Type B pancreatic cell (in vitro differentiated cells): ENCODE results near the gene GP9. TPM values are rescaled to one million over a fixed set of nuclear protein-coding genes. Genes with fewer than 3 reads are reported as not detected.

Source experiments
- DNase-seq: peaks from one replicate; pipeline ENCODE4 v3.0.0; 2021; ENCODE audit warnings: mixed read lengths; ENCODE audit not compliant: unreplicated experiment; ENCODE audit errors: extremely low spot score
- H3K27ac Mint-ChIP-seq: 2 replicates; pipeline ENCODE4 v1.8.0; 2021; ENCODE audit warnings: mild to moderate bottlenecking, mixed read lengths
- H3K27me3 Mint-ChIP-seq: 2 replicates; pipeline ENCODE4 v1.8.0; 2021; ENCODE audit warnings: mixed read lengths
- H3K36me3 Mint-ChIP-seq: 2 replicates; pipeline ENCODE4 v1.8.0; 2021; ENCODE audit warnings: mixed read lengths
- H3K4me1 Mint-ChIP-seq: one replicate; pipeline ENCODE4 v1.8.0; 2021; ENCODE audit warnings: mixed read lengths; ENCODE audit not compliant: unreplicated experiment
- H3K4me3 Mint-ChIP-seq: 2 replicates; pipeline ENCODE4 v1.8.0; 2021; ENCODE audit warnings: mild to moderate bottlenecking, mixed read lengths
- H3K9me3 Mint-ChIP-seq: 2 replicates; pipeline ENCODE4 v1.8.0; 2021; ENCODE audit warnings: mixed read lengths
- total RNA-seq: library from RNA; stranded (reverse); gene quantifications from 2 replicates; pipeline ENCODE4 v1.2.1, GENCODE V29; 2021; ENCODE audit warnings: low replicate concordance
- TF ChIP-seq, protein P1 (sequence below): fragments of 200-600 bp; sonication (generic); conservative IDR thresholded peaks from 2 replicates; pipeline ENCODE4 v1.5.0; 2021; ENCODE audit warnings: antibody characterized with exemption, mild to moderate bottlenecking

Gene GP9
- total RNA-seq, 1 donor from 2014 or later, result not detected

DNA sequence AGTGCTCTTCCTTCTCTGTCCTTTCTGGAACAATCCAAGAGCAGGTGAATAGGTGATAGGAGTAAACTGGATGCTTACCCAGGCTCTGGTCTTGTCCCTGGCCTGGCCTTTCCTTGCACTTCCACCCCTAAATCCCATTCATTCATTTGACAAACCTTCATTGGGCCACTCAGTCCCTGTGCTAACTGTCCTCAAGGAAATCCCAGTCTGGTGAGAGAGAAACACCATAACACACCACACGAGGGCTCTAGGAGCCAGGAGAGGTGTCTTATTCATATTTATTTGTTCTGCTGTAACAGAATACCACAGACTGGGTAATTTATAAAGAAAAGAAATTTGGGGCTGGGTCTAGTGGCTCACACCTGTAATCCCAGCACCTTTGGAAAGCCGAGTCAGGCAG is 36.7 kb upstream of the GP9 start:
- peaks cover 11% of the 10 kb centered on the region for H3K27me3 Mint-ChIP-seq
- H3K9me3 Mint-ChIP-seq, result no peaks in the 10 kb centered on the region
- H3K4me1 Mint-ChIP-seq, result peaks cover 8% of the 10 kb centered on the region
- no peak overlapping the region for H3K4me3 Mint-ChIP-seq
- TF ChIP-seq, protein P1, sequence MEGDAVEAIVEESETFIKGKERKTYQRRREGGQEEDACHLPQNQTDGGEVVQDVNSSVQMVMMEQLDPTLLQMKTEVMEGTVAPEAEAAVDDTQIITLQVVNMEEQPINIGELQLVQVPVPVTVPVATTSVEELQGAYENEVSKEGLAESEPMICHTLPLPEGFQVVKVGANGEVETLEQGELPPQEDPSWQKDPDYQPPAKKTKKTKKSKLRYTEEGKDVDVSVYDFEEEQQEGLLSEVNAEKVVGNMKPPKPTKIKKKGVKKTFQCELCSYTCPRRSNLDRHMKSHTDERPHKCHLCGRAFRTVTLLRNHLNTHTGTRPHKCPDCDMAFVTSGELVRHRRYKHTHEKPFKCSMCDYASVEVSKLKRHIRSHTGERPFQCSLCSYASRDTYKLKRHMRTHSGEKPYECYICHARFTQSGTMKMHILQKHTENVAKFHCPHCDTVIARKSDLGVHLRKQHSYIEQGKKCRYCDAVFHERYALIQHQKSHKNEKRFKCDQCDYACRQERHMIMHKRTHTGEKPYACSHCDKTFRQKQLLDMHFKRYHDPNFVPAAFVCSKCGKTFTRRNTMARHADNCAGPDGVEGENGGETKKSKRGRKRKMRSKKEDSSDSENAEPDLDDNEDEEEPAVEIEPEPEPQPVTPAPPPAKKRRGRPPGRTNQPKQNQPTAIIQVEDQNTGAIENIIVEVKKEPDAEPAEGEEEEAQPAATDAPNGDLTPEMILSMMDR, result peak; percentile 46
- no peak overlapping the region for H3K27ac Mint-ChIP-seq
- H3K36me3 Mint-ChIP-seq, result no peaks in the 10 kb centered on the region
- no peak for DNase-seq

DNA sequence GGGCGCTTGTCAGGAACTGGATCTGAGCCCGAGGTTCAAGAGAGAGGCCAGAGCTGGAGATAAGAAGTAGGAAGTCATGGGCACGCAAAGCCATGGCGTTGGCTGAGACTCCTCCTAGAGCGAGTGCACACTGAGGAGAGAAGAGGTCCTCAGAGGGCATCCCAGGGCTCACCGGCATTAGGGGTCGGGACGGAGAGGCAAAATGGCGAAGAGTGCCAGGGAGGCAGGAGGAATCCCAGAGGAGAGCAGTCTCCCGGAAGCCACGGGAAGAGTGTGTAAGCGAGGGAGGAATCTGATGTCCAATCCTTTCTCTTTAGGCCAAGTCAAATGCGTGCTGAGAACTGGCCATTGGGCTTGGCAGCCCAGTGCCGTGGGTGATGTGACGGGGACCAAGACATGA is 35.5 kb upstream of the GP9 start:
- Mint-ChIP-seq H3K36me3 (no peaks in the 10 kb centered on the region), H3K27ac (no peak overlapping the region), H3K4me1 (peaks cover 8% of the 10 kb centered on the region), H3K4me3 (no peak overlapping the region), H3K27me3 (peaks cover 11% of the 10 kb centered on the region), H3K9me3 (no peaks in the 10 kb centered on the region)
- no peak for DNase-seq
- TF ChIP-seq, protein P1, result no peak

DNA sequence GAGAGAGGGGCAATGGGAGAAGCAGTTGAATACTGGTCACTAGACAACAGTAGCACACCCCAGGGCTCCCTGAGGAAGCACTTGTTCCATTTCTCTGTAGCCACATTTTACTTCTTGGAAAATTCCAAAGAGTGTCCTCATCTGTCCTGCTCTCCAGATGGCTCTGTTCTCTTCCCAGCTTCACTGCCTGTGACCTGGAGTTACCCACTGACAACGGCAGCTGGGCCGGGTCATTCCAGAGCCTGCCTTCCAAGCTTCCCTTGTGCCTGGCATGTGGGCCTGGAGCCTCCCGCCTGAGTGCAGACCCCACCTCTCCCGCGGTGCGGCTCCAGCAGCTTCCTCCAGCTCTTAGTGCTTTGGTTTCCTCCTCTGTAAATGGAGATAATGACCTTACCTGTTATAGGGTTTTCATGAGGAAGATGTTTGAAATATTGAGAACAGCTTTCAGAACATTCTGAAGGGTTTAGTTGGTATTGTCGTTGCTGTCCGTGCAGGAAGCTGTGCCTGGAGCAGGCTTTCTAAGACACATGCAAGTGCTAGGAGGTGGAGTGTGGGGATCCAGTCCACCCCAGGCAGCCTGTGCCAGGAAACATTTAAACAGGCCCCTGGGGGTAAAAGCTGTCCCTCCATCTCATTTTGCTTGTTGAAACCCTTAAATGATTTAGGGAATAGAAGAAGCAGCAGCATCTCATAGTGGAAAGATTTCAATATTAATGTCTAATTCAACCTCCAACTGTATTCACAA is 34.7 kb upstream of the GP9 start:
- TF ChIP-seq, protein P1, result no peak
- no peak for DNase-seq
- no peaks in the 10 kb centered on the region for H3K9me3 Mint-ChIP-seq
- H3K27me3 Mint-ChIP-seq, result peaks cover 11% of the 10 kb centered on the region
- no peak overlapping the region for H3K27ac Mint-ChIP-seq
- H3K36me3 Mint-ChIP-seq, result no peaks in the 10 kb centered on the region
- H3K4me3 Mint-ChIP-seq, result peak overlapping the region; percentile 82
- H3K4me1 Mint-ChIP-seq, result peaks cover 8% of the 10 kb centered on the region

DNA sequence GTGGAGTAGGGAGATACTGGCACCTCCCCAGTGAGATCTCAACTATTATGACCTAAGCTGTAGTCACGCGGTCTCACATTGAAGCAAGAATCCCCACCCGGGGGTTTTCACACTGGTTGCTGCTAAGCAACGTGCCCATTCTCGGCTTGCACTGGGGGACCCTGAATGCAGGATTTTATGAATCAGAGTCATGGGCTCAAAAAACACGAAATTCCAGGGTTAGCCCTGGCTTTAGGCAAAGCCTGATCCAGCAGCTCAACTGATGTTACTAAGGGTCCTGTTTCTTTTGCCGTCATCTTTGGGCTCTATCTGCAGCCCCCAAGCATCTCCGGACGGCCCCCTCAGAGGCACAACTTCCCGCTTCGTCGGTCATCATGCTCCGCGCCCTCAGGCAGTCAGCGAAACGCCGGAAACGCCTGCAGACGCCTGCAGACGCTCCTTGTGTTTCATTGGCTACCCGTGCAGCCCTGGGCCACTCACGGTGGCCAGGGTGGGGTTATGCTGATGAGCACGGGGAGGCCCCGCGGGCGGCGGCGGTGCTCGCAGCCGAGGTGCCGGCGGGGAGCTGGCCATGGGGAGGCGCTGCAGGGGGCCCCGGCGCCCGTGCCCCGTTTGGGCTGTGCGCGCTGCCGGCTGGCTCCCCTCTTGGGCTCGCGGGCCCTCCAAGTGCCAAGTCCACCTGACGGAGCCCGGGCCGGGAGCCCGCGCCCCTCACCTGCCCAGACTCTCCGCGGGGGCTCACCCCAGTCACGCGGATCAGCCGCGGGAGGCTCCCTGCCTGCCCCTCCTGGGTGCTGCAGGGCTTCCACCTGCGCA is 33.6 kb upstream of the GP9 start:
- TF ChIP-seq, protein P1, result peak; percentile 71
- Mint-ChIP-seq H3K27me3 (peaks cover 11% of the 10 kb centered on the region), H3K4me1 (peaks cover 8% of the 10 kb centered on the region)

DNA sequence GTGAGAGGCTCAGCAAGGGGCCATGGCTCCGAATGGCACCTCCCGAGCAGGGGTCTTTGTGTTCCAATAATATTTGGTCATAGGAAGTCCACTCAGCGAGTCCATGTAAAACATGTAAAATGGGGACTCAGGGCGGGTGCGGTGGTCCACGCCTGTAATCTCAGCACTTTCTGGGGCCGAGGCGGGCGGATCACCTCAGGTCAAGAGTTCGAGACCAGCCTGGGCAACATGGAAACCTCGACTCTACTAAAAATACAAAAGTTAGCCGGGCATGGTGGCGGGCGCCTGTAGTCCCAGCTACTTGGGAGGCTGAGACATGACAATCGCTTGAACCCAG is 33.1 kb upstream of the GP9 start:
- TF ChIP-seq, protein P1, result no peak
- Mint-ChIP-seq H3K4me3 (no peak overlapping the region), H3K9me3 (no peaks in the 10 kb centered on the region), H3K4me1 (peaks cover 8% of the 10 kb centered on the region), H3K27me3 (peaks cover 11% of the 10 kb centered on the region), H3K27ac (no peak overlapping the region), H3K36me3 (no peaks in the 10 kb centered on the region)
- DNase-seq, result no peak

More for the DNA sequence above, 33.6 kb upstream of the GP9 start:
- DNase-seq, result peak; percentile 85
- no peaks in the 10 kb centered on the region for H3K36me3 Mint-ChIP-seq
- H3K9me3 Mint-ChIP-seq, result no peaks in the 10 kb centered on the region
- H3K27ac Mint-ChIP-seq, result no peak overlapping the region
- peak overlapping the region; percentile 82 for H3K4me3 Mint-ChIP-seq
